A549 (cell line): Measurements from ENCODE around the gene RASGRP2. TPM values are rescaled to one million over a fixed set of nuclear protein-coding genes. Genes with fewer than 3 reads are reported as not detected.

Experiments
- ATAC-seq, 2 experiments: fragments of 200-7000 bp in 1 of 2; fragments of >200 bp in 1 of 2; cut with Nextera tagmentation in 1 of 2; cut with Tn5 transposase in 1 of 2; 3 replicates each; pipeline versions ENCODE4 v1.8.0 to v1.9.1; 2018 to 2020; ENCODE audit warnings: mild to moderate bottlenecking in 1 of 2, moderate library complexity in 1 of 2
- CTCF ChIA-PET: fragments of 300-600 bp; sonication (Branson Sonifier 250); formaldehyde crosslinking; extraction: SDS; loops from one replicate; lab custom pipeline; 2021; ENCODE audit warnings: antibody characterized with exemption, inconsistent platforms; lab: Yijun Ruan, JAX
- POLR2A ChIA-PET: fragments of 350-600 bp; formaldehyde crosslinking; extraction: SDS; loops from one replicate; lab custom pipeline; 2021; ENCODE audit warnings: antibody characterized with exemption, inconsistent platforms; lab: Yijun Ruan, JAX
- DNase-seq, 2 experiments: peaks; one replicate each; pipeline versions ENCODE4 v3.0.0 to v3.0.0-alpha.2; 2011 to 2016; ENCODE audit warnings: low read depth in 1 of 2, low spot score in 1 of 2
- FAIRE-seq: peaks from 2 replicates; lab custom pipeline; 2011; peaks lifted over from hg19 to GRCh38; lab: Jason Lieb, UNC
- H3K27ac ChIP-seq, 2 experiments: fragments of >200 bp; sonication (Bioruptor Twin); formaldehyde crosslinking; 3 replicates each; pipeline ENCODE4 v1.5.1; 2016 to 2017
- H3K4me1 ChIP-seq: fragments of >200 bp; sonication (Bioruptor Twin); formaldehyde crosslinking; 3 replicates; pipeline ENCODE4 v1.6.1; 2016
- H3K4me2 ChIP-seq: fragments of >200 bp; sonication (Bioruptor Twin); formaldehyde crosslinking; 3 replicates; pipeline ENCODE4 v1.6.1; 2016
- H3K4me3 ChIP-seq: fragments of >200 bp; sonication (Bioruptor Twin); formaldehyde crosslinking; 3 replicates; pipeline ENCODE4 v1.5.1; 2016
- H3K9me3 ChIP-seq: fragments of >200 bp; sonication (Bioruptor Twin); formaldehyde crosslinking; 3 replicates; pipeline ENCODE4 v1.6.1; 2016
- BHLHE40 ChIP-seq: IDR thresholded peaks from 2 replicates; pipeline ENCODE4 v1.6.1; 2012; ENCODE audit warnings: low read depth, low read length, inconsistent platforms
- CBX8 ChIP-seq: fragments of 200-600 bp; sonication (generic); IDR thresholded peaks from 2 replicates; pipeline ENCODE4 v1.6.1; 2016
- CHD2 ChIP-seq: fragments of 150-350 bp; IDR thresholded peaks from 2 replicates; pipeline ENCODE4 v1.6.1; 2014; ENCODE audit warnings: low read length; ENCODE audit not compliant: partially characterized antibody
- CHD4 ChIP-seq: fragments of 200-600 bp; sonication (generic); IDR thresholded peaks from 2 replicates; pipeline ENCODE4 v1.6.1; 2016; ENCODE audit warnings: antibody characterized with exemption, mild to moderate bottlenecking, borderline replicate concordance
- EHMT2 ChIP-seq: fragments of 200-600 bp; sonication (generic); IDR thresholded peaks from 2 replicates; pipeline ENCODE4 v1.6.1; 2016; ENCODE audit warnings: antibody characterized with exemption, low read depth, mild to moderate bottlenecking, moderate library complexity
- EP300 ChIP-seq, 2 experiments: fragments of >200 bp; sonication (Bioruptor Twin); formaldehyde crosslinking; IDR thresholded peaks; 2 replicates in 1 of 2; 3 replicates in 1 of 2; pipeline ENCODE4 v1.6.1; 2016 to 2017
- HEYL ChIP-seq: fragments of 250-450 bp; sonication (Bioruptor Pico); IDR thresholded peaks from 2 replicates; pipeline ENCODE4 v1.8.0; 2021; ENCODE audit warnings: mild to moderate bottlenecking, moderate library complexity
- MAZ ChIP-seq: fragments of 150-350 bp; IDR thresholded peaks from 2 replicates; pipeline ENCODE4 v1.6.1; 2014; ENCODE audit warnings: antibody characterized with exemption, low read depth, low read length, borderline replicate concordance
- NPAS2 ChIP-seq: fragments of 250-450 bp; sonication (Bioruptor Pico); IDR thresholded peaks from 2 replicates; pipeline ENCODE4 v1.8.0; 2022; ENCODE audit warnings: mild to moderate bottlenecking, moderate library complexity, borderline replicate concordance
- PHF8 ChIP-seq: fragments of 200-600 bp; sonication (generic); IDR thresholded peaks from 2 replicates; pipeline ENCODE4 v1.6.1; 2016; ENCODE audit warnings: low read depth, mild to moderate bottlenecking, antibody characterized with exemption, moderate library complexity, borderline replicate concordance
- POLR2AphosphoS2 ChIP-seq: conservative IDR thresholded peaks from 2 replicates; pipeline ENCODE4 v1.6.1; 2012; ENCODE audit warnings: low read length, improper control_type of control experiment, inconsistent platforms
- RARB ChIP-seq: fragments of 250-450 bp; sonication (Bioruptor Pico); IDR thresholded peaks from 2 replicates; pipeline ENCODE4 v1.8.0; 2021; ENCODE audit warnings: mild to moderate bottlenecking, moderate library complexity
- REST ChIP-seq: fragments of 200-600 bp; sonication (generic); IDR thresholded peaks from 2 replicates; pipeline ENCODE4 v1.6.1; 2016; ENCODE audit warnings: antibody characterized with exemption, mild to moderate bottlenecking, moderate library complexity
- RNF2 ChIP-seq: fragments of 200-600 bp; sonication (generic); IDR thresholded peaks from 2 replicates; pipeline ENCODE4 v1.6.1; 2016; ENCODE audit warnings: low read depth, mild to moderate bottlenecking, antibody characterized with exemption, moderate library complexity, borderline replicate concordance
- TP53 ChIP-seq: fragments of 250-450 bp; sonication (Bioruptor Pico); IDR thresholded peaks from 2 replicates; pipeline ENCODE4 v1.5.0; 2021; ENCODE audit warnings: mild to moderate bottlenecking, moderate library complexity
- ZNF302 ChIP-seq: fragments of 250-450 bp; sonication (Bioruptor Pico); IDR thresholded peaks from 2 replicates; pipeline ENCODE4 v1.9.0; 2021; ENCODE audit warnings: inconsistent platforms, mild to moderate bottlenecking, moderate library complexity
- WGBS: methylation state at CpG from one replicate; pipeline ENCODE4 v1.1.6; 2017; ENCODE audit errors: missing lambda C conversion rate; 5-methylcytosine and 5-hydroxymethylcytosine counted together
- polyA plus RNA-seq, 4 experiments: library from polyadenylated mRNA; depleted of rRNA in 3 of 4; stranded (reverse); fragments of >200 nt; fragmentation: RNase III in 1 of 4; extraction: RNeasy Plus Mini Kit Qiagen cat#74134 plus additional on column Dnase treatment in 1 of 4; gene quantifications; 2 replicates in 3 of 4; 3 replicates in 1 of 4; pipeline ENCODE4 v1.2.3, GENCODE V29; 2011 to 2017
- TF ChIP-seq, protein P1 (sequence below): IDR thresholded peaks from 2 replicates; pipeline ENCODE4 v1.6.1; 2012; ENCODE audit warnings: low read depth, borderline replicate concordance

The RASGRP2 gene
- polyA plus RNA-seq, 2 of the 4 experiments (the other 2 are of a cell fraction): 0.88 to 0.89 TPM

DNA sequence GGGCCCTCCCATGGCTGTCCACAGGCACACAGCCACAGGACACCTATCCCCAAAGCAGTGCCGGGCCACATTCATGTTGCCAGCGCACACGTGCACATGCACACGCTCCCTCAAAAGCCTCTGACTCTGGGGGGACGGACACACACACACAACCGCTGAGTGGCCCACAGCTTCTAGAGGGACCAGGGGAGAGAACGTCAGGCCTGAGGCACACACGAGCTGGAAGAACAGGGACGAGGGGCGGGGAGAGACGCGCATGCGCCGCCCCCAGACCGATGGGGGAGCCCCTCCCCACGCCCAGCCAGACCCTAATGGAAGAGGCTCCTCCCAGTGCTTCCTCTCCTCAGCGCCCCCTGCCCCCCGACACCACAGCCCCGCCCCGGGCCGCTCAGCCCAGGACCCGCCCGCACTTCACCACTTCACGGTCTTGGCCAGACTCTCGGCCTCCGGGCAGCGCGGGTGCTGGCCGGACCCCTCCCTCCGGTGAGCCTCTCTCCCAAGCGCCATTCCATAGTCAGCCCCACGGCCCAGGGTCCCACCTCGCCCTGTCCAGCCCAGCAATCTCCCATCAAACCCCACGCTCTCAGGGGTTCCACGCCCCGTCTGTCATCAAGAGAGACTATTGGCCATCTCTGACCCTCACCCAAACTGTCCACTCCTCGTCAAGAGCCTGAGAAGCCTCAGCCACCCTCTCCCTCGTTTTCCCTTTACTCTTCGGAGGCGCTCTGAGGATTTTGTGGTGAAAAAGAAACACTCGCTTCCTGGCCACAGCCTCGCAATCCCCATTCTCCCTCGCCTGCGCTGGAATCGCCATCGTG lies 32.6 kb downstream of the RASGRP2 start:
- 93% methylated on average over 40 of the region's 46 CpGs for WGBS
- Histone ChIP-seq H3K4me3 (no peak overlapping the region), H3K9me3 (no peaks in the 10 kb centered on the region), H3K4me2 (no peak overlapping the region; the same call in 2 of the 3 replicates), H3K27ac (no peak overlapping the region), H3K4me1 (peaks cover 13% of the 10 kb centered on the region; the same call in 2 of the 3 replicates)
- FAIRE-seq (no peak), DNase-seq (no peak), ATAC-seq (0 out of 6 replicates have a peak, but pooled peaks of 1 of the 2 experiments have one; percentile 16)
- POLR2A ChIA-PET: no interaction called here
- CTCF ChIA-PET: interaction anchor here (0.6 to 2.4 kb wide), 3 partner anchors 22 to 60 kb away, joined by 3 to 12 read pairs (median 5); no protein-coding TSS in a partner anchor
- TF ChIP-seq EP300 (IDR thresholded peaks at IDR 0.05) (no peak), BHLHE40 (no peak), TP53 (CRISPR knock-in tag) (no peak)

- FAIRE-seq: no peak
- 52% methylated on average over 13 of the region's 13 CpGs for WGBS
- Histone ChIP-seq H3K9me3 (no peaks in the 10 kb centered on the region), H3K4me3 (no peak overlapping the region), H3K4me2 (peak overlapping the region; percentile 8; the same call in 1 of the 3 replicates), H3K27ac (no peak overlapping the region), H3K4me1 (peaks cover 13% of the 10 kb centered on the region; the same call in 2 of the 3 replicates)
- no peak for DNase-seq
- ChIA-PET CTCF (interaction anchor here (0.6 to 2.4 kb wide), 4 partner anchors 22 to 59 kb away, joined by 3 to 12 read pairs (median 4); no protein-coding TSS in a partner anchor), POLR2A (no interaction called here)
- ATAC-seq: no peak; a peak in 1 of 6 replicates
- TF ChIP-seq POLR2AphosphoS2 (no peak), PHF8 (no peak), RARB (CRISPR knock-in tag) (no peak), REST (no peak), CHD4 (no peak), MAZ (no peak), CBX8 (no peak), RNF2 (no peak), ZNF302 (CRISPR knock-in tag) (no peak), CHD2 (no peak)
- TF ChIP-seq, protein P1, sequence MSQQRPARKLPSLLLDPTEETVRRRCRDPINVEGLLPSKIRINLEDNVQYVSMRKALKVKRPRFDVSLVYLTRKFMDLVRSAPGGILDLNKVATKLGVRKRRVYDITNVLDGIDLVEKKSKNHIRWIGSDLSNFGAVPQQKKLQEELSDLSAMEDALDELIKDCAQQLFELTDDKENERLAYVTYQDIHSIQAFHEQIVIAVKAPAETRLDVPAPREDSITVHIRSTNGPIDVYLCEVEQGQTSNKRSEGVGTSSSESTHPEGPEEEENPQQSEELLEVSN: no peak
These were observed 33.4 kb downstream of the RASGRP2 start for GRCh38 chr11:64710418-64711137.

DNA sequence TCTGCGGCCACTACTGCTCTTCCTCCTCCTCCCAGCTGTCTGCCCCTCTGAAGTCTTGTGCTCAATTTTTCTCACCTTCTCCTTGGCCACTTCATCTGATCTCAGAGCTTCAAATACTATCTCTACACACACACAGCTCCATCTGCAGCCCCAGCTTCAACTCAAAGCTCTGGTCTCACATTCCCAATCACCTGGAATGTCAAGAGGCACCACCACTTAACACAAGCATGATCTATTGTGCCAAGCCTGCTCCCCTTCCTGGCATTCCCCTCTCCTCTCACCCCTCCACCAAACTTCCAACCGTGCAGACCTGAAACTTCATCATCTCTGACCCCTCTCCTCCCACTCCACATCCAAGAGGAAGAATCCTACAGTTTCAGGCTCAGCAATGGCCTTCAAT lies 38.4 kb downstream of the RASGRP2 start:
- FAIRE-seq (no peak), DNase-seq (no peak), ATAC-seq (no peak)
- POLR2A ChIA-PET: no interaction called here
- TF ChIP-seq ZNF302 (CRISPR knock-in tag) (no peak), HEYL (CRISPR knock-in tag) (no peak), EHMT2 (no peak), NPAS2 (no peak)
- TF ChIP-seq, all 56 proteins: peak for 0
- Histone ChIP-seq H3K27ac (no peak overlapping the region), H3K9me3 (no peaks in the 10 kb centered on the region), H3K4me2 (no peak overlapping the region), H3K4me1 (peaks cover 4% of the 10 kb centered on the region; the same call in 2 of the 3 replicates), H3K4me3 (no peak overlapping the region)
- 28% methylated on average over 2 of the region's 2 CpGs for WGBS
- CTCF ChIA-PET: interaction anchor here (1.0 to 6.7 kb wide), 9 partner anchors 12 to 256 kb away, joined by 3 to 88 read pairs (median 5); partner anchors contain the start of gene RASGRP2
